Upper lobe of left lung (tissue), 4 donors: ENCODE results near the gene PKD2.

ENCODE experiments used
- EP300 ChIP-seq, 4 donors: sonication (generic); formaldehyde crosslinking; IDR thresholded peaks; one replicate each; pipeline ENCODE4 v1.5.1; 2017; ENCODE audit warnings: antibody characterized with exemption in 4 of 4, control low read depth in 2 of 4
- TF ChIP-seq, protein P1 (sequence below), 6 experiments: fragments of 450-650 bp in 4 of 6; fragments of 200-600 bp in 2 of 6; sonication (generic) in 2 of 6; IDR thresholded peaks; one replicate each; pipeline ENCODE4 v1.5.1; 2016 to 2019; ENCODE audit warnings: antibody characterized with exemption in 6 of 6

DNA sequence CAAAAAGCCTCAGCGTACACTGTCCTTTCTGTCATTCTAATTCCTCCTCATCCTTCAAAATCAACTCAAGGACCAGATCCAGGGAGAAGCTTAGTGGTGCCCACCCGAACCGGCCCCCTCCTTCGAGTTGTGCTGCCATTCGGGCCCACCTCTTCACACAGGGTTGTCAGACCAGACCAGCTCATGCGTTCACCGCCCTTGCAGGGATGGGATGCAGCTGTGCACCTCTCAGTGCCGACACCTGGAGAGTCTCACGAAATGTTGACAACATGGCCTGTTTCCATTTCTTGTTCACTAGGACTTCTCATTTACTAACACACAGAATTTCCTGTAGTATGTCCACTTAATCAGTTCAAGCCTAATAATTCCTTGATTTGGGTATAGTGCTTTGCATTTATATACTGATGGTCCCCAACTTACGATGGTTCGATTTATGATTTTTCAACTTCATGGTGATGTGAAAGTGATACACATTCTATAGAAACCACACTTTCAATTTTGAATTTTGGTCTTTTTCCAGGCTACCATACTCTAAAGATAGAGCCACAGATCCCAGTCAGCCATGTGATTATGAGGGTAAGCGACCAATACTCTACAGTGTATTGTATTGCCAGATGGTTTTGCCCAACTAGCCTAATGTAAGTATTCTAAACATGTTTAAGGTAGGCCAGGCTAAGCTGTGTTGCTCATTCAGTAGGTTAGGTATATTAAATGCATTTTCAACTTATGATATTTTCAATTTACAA is 23.3 kb downstream of the PKD2 start:
- TF ChIP-seq, protein P1, sequence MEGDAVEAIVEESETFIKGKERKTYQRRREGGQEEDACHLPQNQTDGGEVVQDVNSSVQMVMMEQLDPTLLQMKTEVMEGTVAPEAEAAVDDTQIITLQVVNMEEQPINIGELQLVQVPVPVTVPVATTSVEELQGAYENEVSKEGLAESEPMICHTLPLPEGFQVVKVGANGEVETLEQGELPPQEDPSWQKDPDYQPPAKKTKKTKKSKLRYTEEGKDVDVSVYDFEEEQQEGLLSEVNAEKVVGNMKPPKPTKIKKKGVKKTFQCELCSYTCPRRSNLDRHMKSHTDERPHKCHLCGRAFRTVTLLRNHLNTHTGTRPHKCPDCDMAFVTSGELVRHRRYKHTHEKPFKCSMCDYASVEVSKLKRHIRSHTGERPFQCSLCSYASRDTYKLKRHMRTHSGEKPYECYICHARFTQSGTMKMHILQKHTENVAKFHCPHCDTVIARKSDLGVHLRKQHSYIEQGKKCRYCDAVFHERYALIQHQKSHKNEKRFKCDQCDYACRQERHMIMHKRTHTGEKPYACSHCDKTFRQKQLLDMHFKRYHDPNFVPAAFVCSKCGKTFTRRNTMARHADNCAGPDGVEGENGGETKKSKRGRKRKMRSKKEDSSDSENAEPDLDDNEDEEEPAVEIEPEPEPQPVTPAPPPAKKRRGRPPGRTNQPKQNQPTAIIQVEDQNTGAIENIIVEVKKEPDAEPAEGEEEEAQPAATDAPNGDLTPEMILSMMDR (IDR thresholded peaks at IDR 0.05): no peak
- no peak for TF ChIP-seq EP300 (IDR thresholded peaks at IDR 0.05)
